Esophagus squamous epithelium (tissue), 5 donors: Measurements from ENCODE around the gene GRHL1. TPM values are rescaled to one million over a fixed set of nuclear protein-coding genes. Genes with fewer than 3 reads are reported as not detected.

Source experiments
- DNase-seq: peaks from one replicate; lab custom pipeline; 2025; lab: John Stamatoyannopoulos, UW
- H3K27ac ChIP-seq, 4 donors: fragments of 200-600 bp; sonication (generic); one replicate each; pipeline ENCODE4 v1.5.1; 2016 to 2019; ENCODE audit warnings: mild to moderate bottlenecking in 1 of 4
- H3K27me3 ChIP-seq, 4 donors: fragments of 200-600 bp; sonication (generic); 1 replicate in 3 of 4; 2 replicates in 1 of 4; pipeline versions ENCODE4 v1.5.1 to v1.6.0; 2017 to 2021; ENCODE audit warnings: antibody characterized with exemption in 1 of 4
- H3K36me3 ChIP-seq, 3 donors: fragments of 200-600 bp; sonication (generic); one replicate each; pipeline ENCODE4 v1.5.1; 2016 to 2019
- H3K4me1 ChIP-seq, 3 donors: fragments of 200-600 bp; sonication (generic); one replicate each; pipeline ENCODE4 v1.5.1; 2017 to 2019
- H3K4me3 ChIP-seq, 4 donors: fragments of 200-600 bp; sonication (generic); 1 replicate in 3 of 4; 2 replicates in 1 of 4; pipeline ENCODE4 v1.5.1; 2016 to 2019; ENCODE audit warnings: mild to moderate bottlenecking in 2 of 4, moderate library complexity in 1 of 4
- H3K9me3 ChIP-seq, 3 donors: fragments of 200-600 bp; sonication (generic); one replicate each; pipeline ENCODE4 v1.5.1; 2016 to 2019
- POLR2A ChIP-seq, 4 donors: fragments of 450-650 bp; IDR thresholded peaks; one replicate each; pipeline ENCODE4 v1.6.1; 2017; ENCODE audit warnings: antibody characterized with exemption in 4 of 4, mild to moderate bottlenecking in 4 of 4, moderate library complexity in 3 of 4
- WGBS, 2 donors: methylation state at CpG; one replicate each; pipeline ENCODE4 v1.1.5; 2018; 5-methylcytosine and 5-hydroxymethylcytosine counted together
- intact Hi-C: fragments of 100-400 bp; cut with DNase I; formaldehyde crosslinking; loops from one replicate; pipeline ENCODE4 v1.15.0; 2022
- total RNA-seq, 4 donors: library from RNA; depleted of rRNA; stranded (reverse); fragments of >200 nt; gene quantifications; one replicate each; pipeline ENCODE4 v1.1.0, GENCODE V29; 2016
- TF ChIP-seq, protein P1 (sequence below), 6 experiments: fragments of 450-650 bp in 4 of 6; fragments of 200-600 bp in 2 of 6; sonication (generic) in 2 of 6; IDR thresholded peaks; one replicate each; pipeline ENCODE4 v1.5.1; 2016 to 2019; ENCODE audit warnings: antibody characterized with exemption in 6 of 6, mild to moderate bottlenecking in 4 of 6, moderate library complexity in 4 of 6
- donor health status: DM: yes; HTN: yes; CAD: no.

GRHL1 gene
- total RNA-seq, 4 donors from 2014 or later, result 76.3 to 192 (median 115) TPM

DNA sequence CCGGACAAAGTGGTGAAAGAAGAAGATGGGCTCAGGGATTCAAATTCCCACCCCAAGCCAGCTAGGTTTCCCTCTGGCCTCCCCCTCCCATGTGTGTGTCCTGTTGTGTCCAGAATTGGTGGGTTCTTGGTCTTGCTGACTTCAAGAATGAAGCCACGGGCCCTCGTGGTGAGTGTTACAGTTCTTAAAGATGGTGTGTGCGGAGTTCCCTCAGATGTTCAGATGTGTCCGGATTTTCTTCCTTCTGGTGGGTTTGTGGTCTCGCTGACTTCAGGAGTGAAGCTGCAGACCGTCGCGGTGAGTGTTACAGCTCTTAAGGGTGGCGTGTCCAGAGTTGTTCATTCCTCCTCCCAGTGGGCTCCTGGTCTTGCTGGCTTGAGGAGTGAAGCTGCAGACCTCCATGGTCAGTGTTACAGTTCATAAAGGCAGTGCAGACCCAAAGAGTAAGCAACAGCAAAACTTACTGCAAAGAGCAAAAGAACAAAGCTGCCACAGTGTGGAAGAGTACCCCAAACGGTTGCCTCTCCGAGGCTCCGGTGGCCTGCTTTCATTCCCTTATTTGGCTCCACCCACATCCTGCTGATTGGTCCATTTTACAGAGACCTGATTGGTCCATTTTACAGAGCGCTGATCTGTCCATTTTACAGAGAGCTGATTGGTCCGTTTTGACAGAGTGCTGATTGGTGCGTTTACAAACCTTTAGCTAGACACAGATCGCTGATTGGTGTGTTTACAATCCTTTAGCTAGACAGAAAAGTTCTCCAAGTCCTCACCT, 54.2 kb downstream of the GRHL1 start:
- no peak overlapping the region for H3K4me3 ChIP-seq
- H3K36me3 ChIP-seq, result peaks cover 0 to 31% (median 0%) of the 10 kb centered on the region in 3 donors
- TF ChIP-seq POLR2A (IDR thresholded peaks at IDR 0.05), result no peak
- TF ChIP-seq, protein P1, sequence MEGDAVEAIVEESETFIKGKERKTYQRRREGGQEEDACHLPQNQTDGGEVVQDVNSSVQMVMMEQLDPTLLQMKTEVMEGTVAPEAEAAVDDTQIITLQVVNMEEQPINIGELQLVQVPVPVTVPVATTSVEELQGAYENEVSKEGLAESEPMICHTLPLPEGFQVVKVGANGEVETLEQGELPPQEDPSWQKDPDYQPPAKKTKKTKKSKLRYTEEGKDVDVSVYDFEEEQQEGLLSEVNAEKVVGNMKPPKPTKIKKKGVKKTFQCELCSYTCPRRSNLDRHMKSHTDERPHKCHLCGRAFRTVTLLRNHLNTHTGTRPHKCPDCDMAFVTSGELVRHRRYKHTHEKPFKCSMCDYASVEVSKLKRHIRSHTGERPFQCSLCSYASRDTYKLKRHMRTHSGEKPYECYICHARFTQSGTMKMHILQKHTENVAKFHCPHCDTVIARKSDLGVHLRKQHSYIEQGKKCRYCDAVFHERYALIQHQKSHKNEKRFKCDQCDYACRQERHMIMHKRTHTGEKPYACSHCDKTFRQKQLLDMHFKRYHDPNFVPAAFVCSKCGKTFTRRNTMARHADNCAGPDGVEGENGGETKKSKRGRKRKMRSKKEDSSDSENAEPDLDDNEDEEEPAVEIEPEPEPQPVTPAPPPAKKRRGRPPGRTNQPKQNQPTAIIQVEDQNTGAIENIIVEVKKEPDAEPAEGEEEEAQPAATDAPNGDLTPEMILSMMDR (IDR thresholded peaks at IDR 0.05), result no peak
- H3K4me1 ChIP-seq, result peaks cover 10 to 46% (median 30%) of the 10 kb centered on the region in 3 donors
- H3K27ac ChIP-seq, result peak overlapping the region in 1 of 4 donors; percentile 54
- no peaks in the 10 kb centered on the region for H3K27me3 ChIP-seq
- no peaks in the 10 kb centered on the region for H3K9me3 ChIP-seq
- 91 to 96% methylated on average over 7 to 15 of the region's 17 CpGs for WGBS, 2 donors
- no peak for DNase-seq
- intact Hi-C loops, result no loop called here

DNA sequence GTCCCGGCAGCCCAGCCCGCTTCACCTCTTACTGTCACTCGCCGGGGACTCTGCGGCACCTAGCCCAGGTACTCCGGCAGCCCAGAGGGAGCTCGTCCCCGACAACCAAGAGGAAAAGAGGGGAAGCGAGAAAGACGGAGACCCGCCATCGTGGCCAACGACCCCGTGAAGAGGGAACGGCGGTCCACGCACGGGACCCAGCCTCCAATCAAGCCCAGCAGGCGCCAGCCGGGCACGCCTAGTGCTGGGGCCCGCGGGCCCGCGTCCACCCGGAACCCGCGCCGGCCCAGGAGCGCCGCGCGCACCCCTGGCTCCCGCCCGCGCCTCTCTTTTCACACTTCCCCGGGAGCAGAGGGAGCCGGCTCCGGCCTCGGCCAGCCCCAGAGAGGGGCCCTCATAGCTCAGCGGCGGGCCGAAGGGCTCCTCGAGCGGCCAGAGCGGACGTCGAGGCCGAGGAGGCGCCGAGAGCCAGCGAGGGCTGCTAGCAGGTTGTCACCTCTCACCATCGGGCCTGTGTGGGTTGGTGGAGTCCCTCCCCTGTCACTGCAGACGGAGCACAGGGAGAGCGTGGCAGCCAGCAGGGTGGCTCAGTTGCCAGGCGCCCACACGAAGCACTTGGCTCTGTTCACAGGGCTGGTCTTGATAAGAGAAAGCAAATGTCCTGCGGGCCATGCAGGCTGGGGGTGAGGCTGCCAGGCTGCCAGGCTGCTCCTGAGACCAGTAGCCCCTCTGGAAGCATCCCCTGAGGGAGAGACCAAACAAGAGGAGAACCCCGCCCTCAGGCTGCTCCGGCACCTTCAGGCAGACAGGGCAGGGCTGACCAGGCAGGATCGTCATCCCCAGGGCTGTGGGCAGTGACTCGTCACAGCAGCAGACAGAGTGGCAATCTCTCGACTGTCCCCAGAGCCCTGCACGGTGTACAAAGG, 55.0 kb downstream of the GRHL1 start:
- peak overlapping the region in 2 of 4 donors; percentile 23 to 44 for H3K4me3 ChIP-seq
- no peaks in the 10 kb centered on the region for H3K9me3 ChIP-seq
- TF ChIP-seq POLR2A (IDR thresholded peaks at IDR 0.05), result no peak
- TF ChIP-seq, protein P1 (IDR thresholded peaks at IDR 0.05), result no peak
- DNase-seq, result no peak
- peaks cover 10 to 46% (median 30%) of the 10 kb centered on the region in 3 donors for H3K4me1 ChIP-seq
- no peaks in the 10 kb centered on the region for H3K27me3 ChIP-seq
- H3K36me3 ChIP-seq, result peaks cover 0 to 23% (median 0%) of the 10 kb centered on the region in 3 donors
- intact Hi-C loops, result no loop called here
- 54 to 59% methylated on average over 7 to 10 of the region's 64 CpGs for WGBS, 2 donors
- peak overlapping the region in 2 of 4 donors; percentile 54 to 66 for H3K27ac ChIP-seq

DNA sequence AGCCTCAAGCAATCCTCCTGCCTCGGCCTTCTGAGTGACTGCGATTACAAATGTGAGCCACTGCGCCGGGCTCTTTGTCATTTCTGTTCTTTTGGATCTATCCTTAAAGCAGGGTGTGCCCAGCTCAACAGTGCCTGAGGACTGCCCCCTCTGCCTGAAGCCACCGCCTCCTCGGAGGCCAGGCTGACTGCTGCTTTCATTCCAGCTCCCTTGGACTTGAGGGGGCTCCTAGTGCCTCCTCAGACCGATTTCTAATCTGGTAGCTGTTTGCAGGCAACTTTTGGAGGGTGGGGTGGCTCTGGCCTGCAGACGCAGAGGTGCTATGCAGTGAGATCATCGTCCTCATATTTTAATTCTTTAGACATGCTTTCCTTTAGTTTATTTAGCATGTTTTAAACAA, 55.9 kb downstream of the GRHL1 start:
- no peak for TF ChIP-seq POLR2A (IDR thresholded peaks at IDR 0.05)
- TF ChIP-seq, protein P1 (IDR thresholded peaks at IDR 0.05), result no peak
- Histone ChIP-seq H3K27ac (peak overlapping the region in 2 of 4 donors; percentile 54 to 66), H3K27me3 (no peaks in the 10 kb centered on the region), H3K36me3 (peaks cover 0 to 14% (median 0%) of the 10 kb centered on the region in 3 donors), H3K4me3 (no peak overlapping the region), H3K4me1 (peaks cover 10 to 46% (median 30%) of the 10 kb centered on the region in 3 donors), H3K9me3 (peaks cover 0 to under 1% (median 0%) of the 10 kb centered on the region in 3 donors)
- intact Hi-C loops, result no loop called here
- DNase-seq, result no peak
- 63 to 70% methylated on average over 8 to 9 of the region's 9 CpGs for WGBS, 2 donors

DNA sequence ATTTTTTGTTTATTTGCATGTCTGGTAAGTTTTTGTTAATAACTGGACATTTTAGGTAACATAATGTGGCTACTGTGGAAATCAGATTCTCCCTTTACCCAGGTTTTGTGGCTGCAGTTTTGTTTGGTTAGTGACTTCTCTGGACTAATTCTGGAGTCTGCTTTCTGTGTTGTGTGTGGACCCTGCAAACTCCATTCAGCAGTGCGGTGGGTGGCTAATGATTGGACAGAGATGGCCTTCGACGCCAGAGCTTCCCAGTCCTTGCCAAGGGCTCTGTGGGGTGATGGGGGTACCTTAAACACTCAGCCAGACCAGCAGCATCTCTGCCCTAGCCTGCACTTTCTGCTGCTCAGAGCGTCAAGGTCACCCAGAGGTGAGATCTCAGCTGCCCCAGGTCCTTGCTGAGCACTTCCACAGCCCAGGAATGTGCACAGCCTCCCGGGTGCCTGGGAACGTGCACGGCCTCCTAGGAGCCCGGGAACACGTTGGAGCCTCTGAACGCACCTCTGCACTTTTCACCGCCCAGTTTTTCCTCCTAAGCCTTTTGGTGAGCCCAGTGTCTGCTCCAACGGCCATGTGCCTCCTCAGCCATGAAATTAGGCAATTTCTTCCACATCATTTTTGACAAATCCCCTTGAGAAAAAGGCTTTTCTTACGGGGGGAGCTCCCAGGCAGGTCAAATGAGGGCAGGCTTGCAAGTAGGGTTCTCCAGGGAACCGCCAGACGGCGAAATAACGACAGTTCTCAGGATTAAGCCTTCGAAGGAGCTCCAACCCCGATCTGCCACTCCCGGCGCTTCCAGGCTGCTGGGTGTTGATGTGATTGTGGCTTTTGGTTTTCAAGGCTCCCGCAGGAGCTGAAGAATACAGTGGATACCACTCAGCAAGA, 56.7 kb downstream of the GRHL1 start:
- H3K27ac ChIP-seq, result peak overlapping the region in 3 of 4 donors; percentile 33 to 73 (median 42)
- no peak for DNase-seq
- TF ChIP-seq POLR2A (IDR thresholded peaks at IDR 0.05), result no peak
- TF ChIP-seq, protein P1 (IDR thresholded peaks at IDR 0.05), result no peak
- peaks cover 0 to 7% (median 0%) of the 10 kb centered on the region in 3 donors for H3K36me3 ChIP-seq
- H3K4me1 ChIP-seq, result peaks cover 10 to 46% (median 30%) of the 10 kb centered on the region in 3 donors
- H3K9me3 ChIP-seq, result peaks cover 0 to 7% (median 0%) of the 10 kb centered on the region in 3 donors
- no peak overlapping the region for H3K4me3 ChIP-seq
- intact Hi-C loops, result no loop called here
- no peaks in the 10 kb centered on the region for H3K27me3 ChIP-seq
- WGBS, 2 donors, result 72 to 77% methylated on average over 8 to 14 of the region's 22 CpGs
